Heart right ventricle (tissue), 16 donors: ENCODE data around the gene MLXIPL. TPM values are rescaled to one million over a fixed set of nuclear protein-coding genes. Genes with fewer than 3 reads are reported as not detected.

Source experiments
- ATAC-seq, 8 donors: fragments of 200-7000 bp; cut with Tn5 transposase; one replicate each; pipeline ENCODE4 v1.9.1; 2020; ENCODE audit warnings: mild to moderate bottlenecking in 8 of 8, moderate library complexity in 8 of 8, moderate number of reproducible peaks in 1 of 8
- DNase-seq, 2 donors: peaks; one replicate each; pipeline ENCODE4 v3.0.0-alpha.2; 2020
- H3K27ac ChIP-seq, 10 donors: fragments of 200-600 bp; sonication (generic) in 2 of 10; one replicate each; pipeline versions ENCODE4 v1.5.0 to v1.8.0; 2020 to 2022; ENCODE audit warnings: mild to moderate bottlenecking in 3 of 10
- H3K27me3 ChIP-seq, 7 donors: fragments of 200-600 bp; one replicate each; pipeline ENCODE4 v1.8.0; 2021 to 2022; ENCODE audit warnings: mild to moderate bottlenecking in 2 of 7
- H3K36me3 ChIP-seq, 9 donors: fragments of 200-600 bp; sonication (generic) in 1 of 9; one replicate each; pipeline versions ENCODE4 v1.5.0 to v1.8.0; 2020 to 2022; ENCODE audit warnings: mild to moderate bottlenecking in 2 of 9
- H3K4me1 ChIP-seq, 9 donors: fragments of 200-600 bp; sonication (generic) in 1 of 9; one replicate each; pipeline versions ENCODE4 v1.5.0 to v1.8.0; 2020 to 2022; ENCODE audit warnings: mild to moderate bottlenecking in 4 of 9
- H3K4me3 ChIP-seq, 10 donors: fragments of 200-600 bp; sonication (generic) in 2 of 10; one replicate each; pipeline versions ENCODE4 v1.5.0 to v1.8.0; 2020 to 2022; ENCODE audit warnings: mild to moderate bottlenecking in 7 of 10, moderate library complexity in 2 of 10
- H3K9me3 ChIP-seq, 11 donors: fragments of 200-600 bp in 10 of 11; sonication (generic) in 2 of 11; one replicate each; pipeline versions ENCODE4 v1.5.0 to v1.8.0; 2013 to 2022; ENCODE audit warnings: mild to moderate bottlenecking in 2 of 11, control low read depth in 1 of 11, moderate library complexity in 1 of 11
- WGBS, 2 donors: extraction: QIAGEN DNeasy Blood & Tissue Kit; methylation state at CpG; one replicate each; pipeline ENCODE4 v1.1.7; 2013; ENCODE audit warnings: inconsistent platforms in 1 of 2; 5-methylcytosine and 5-hydroxymethylcytosine counted together
- intact Hi-C, 10 donors: fragments of 100-400 bp; cut with DNase I; formaldehyde crosslinking; loops; one replicate each; pipeline versions ENCODE4 v1.11.1 to v1.14.2; 2022
- polyA plus RNA-seq, 2 donors: library from polyadenylated mRNA; stranded (reverse); fragments of 200-250 nt; gene quantifications; one replicate each; pipeline ENCODE4 v1.2.3, GENCODE V29; 2013
- total RNA-seq, 10 donors: library from RNA; stranded (reverse); fragmentation: NEBNext Ultra II Directional in 3 of 10; extraction: Animal tissue kit (Norgen Biotek cat#: 25700) in 3 of 10; gene quantifications; one replicate each; pipeline versions ENCODE4 v1.2.1 to v1.2.4, GENCODE V29; 2021 to 2023
- TF ChIP-seq, protein P1 (sequence below), 9 donors: fragments of 200-600 bp; sonication (generic) in 2 of 9; IDR thresholded peaks; one replicate each; pipeline versions ENCODE4 v1.5.0 to v1.8.0; 2021 to 2022; ENCODE audit warnings: antibody characterized with exemption in 9 of 9, mild to moderate bottlenecking in 5 of 9, moderate library complexity in 1 of 9
- donor health status: Arrhythmogenic right ventricular cardiomyopathy.
- donor health status: ischemic (EF 13 %, LVEDD 7.1; RV severe dilation, severe dysfunction).
- donor health status: healthy with polysubstance abuse.
- donor health status: DM: no; HTN: yes; CAD: no.
- donor health status: DM: no; HTN: no; CAD: no.
- donor health status: ischemic (EF 25% LVEDD 6.9; RV normal size, moderate dysfunction).
- donor health status: ischemic (EF 25% LVEDD 5.7; RV mildly dilated, moderate dysfunction).
- donor health status: healthy.
- donor health status: DM: yes; HTN: yes; CAD: no.
- donor health status: Ischemic cardiomyopathy.
- donor health status: ischemic (EF 35%, LVEDD 5.7; RV mildly dilated, moderate dysfunction).
- donor health status: nonischemic (EF 11% LVEDD 7.7; RV severe dilation, severe dysfunction).
- donor health status: DM: yes; HTN: yes; CAD: no.
- donor health status: PGD.
- donor health status: ischemic (EF 29% LVEDD 5.4; RV normal size, mild dysfunction).
- donor health status: nonischemic (EF 23%, LVEDD 6.1; RV moderate dilation, normal function).

The MLXIPL gene
- total and polyA plus RNA-seq, 12 donors: 0.28 to 22.8 (median 2.4) TPM; not detected in 2

DNA sequence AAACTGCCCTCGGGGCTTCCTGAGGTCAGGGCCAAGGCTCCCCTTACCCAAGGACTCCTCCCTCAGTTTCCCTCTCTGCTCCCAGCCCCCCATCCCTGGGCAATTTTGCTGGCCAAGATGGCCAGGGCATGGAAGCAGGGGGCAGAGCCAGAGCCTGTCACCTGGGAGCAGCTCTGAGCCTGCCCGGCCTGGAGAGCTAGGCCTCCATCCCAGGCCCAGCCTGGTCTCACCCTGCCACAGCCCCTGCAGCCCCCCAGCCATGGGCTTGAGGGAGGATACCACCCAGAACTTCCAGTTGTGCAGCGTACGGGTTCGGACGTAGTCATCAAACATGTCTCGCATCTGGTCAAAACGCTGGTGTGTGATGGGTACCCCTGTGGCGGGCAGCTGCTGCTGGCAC is 29.0 kb downstream of the MLXIPL start:
- no peak overlapping the region for H3K4me3 ChIP-seq
- H3K27me3 ChIP-seq: peaks cover 0 to 38% (median 10%) of the 10 kb centered on the region in 7 donors
- no peak for DNase-seq
- WGBS, 2 donors: 85% methylated on average over 9 of the region's 9 CpGs
- H3K27ac ChIP-seq: no peak overlapping the region
- TF ChIP-seq, protein P1, sequence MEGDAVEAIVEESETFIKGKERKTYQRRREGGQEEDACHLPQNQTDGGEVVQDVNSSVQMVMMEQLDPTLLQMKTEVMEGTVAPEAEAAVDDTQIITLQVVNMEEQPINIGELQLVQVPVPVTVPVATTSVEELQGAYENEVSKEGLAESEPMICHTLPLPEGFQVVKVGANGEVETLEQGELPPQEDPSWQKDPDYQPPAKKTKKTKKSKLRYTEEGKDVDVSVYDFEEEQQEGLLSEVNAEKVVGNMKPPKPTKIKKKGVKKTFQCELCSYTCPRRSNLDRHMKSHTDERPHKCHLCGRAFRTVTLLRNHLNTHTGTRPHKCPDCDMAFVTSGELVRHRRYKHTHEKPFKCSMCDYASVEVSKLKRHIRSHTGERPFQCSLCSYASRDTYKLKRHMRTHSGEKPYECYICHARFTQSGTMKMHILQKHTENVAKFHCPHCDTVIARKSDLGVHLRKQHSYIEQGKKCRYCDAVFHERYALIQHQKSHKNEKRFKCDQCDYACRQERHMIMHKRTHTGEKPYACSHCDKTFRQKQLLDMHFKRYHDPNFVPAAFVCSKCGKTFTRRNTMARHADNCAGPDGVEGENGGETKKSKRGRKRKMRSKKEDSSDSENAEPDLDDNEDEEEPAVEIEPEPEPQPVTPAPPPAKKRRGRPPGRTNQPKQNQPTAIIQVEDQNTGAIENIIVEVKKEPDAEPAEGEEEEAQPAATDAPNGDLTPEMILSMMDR (IDR thresholded peaks at IDR 0.05): no peak
- no peaks in the 10 kb centered on the region for H3K9me3 ChIP-seq
- H3K4me1 ChIP-seq: no peaks in the 10 kb centered on the region
- no peaks in the 10 kb centered on the region for H3K36me3 ChIP-seq
- intact Hi-C loops: no loop called here
- no peak for ATAC-seq

DNA sequence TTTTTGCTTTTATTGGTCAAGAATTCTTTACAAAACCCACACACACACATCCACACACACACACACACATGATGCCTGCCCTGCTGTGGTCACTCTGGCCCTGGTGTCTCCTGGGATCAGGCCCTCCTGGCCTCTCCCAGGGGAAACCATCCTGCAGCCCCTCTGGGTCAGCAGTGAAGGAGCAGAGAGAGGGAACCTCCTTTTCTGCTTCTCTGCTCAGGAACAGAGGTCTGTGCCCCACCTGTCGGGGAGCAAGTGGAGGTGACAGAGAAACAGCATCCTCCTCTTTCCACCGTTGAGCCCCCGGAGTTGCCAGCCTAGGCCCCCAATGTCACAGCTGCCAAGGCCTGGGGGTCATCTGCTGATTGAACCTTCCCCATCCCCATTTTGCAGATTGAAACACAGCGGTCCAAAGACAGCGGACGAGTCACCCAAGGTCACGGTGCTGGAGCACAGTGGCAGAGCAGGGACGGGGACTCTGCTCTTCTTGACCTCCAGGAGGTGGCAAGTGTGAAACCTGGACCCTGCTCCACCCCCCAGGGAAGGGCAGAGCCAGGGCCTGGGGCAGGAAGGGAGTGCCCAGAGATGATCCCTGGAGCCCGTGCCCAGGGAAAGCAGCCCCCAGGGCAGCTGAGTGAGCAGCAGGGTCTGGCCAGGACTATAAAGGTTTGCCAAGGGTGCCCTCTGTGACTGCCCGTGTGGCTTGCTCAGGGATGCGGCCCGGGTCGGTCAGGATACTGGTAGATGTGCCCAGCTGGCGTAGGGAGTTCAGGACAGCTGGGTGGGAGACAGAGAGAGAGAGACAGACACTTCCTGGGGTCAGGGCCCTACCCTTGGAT is 30.9 kb downstream of the MLXIPL start:
- H3K9me3 ChIP-seq: no peaks in the 10 kb centered on the region
- no peak overlapping the region for H3K27ac ChIP-seq
- no peaks in the 10 kb centered on the region for H3K4me1 ChIP-seq
- TF ChIP-seq, protein P1 (IDR thresholded peaks at IDR 0.05): no peak
- intact Hi-C loops: loop anchor here in 1 of 10 donors (2.0 kb wide), 1 partner anchor 45 kb away; no protein-coding TSS in a partner anchor
- DNase-seq (no peak), ATAC-seq (peak in 3 of 8 donors; percentile 24 to 43 (median 26))
- H3K4me3 ChIP-seq: no peak overlapping the region
- H3K27me3 ChIP-seq: peaks cover 0 to 30% (median 10%) of the 10 kb centered on the region in 7 donors
- 73 to 76% methylated on average over 14 of the region's 14 CpGs for WGBS, 2 donors
- H3K36me3 ChIP-seq: no peaks in the 10 kb centered on the region

DNA sequence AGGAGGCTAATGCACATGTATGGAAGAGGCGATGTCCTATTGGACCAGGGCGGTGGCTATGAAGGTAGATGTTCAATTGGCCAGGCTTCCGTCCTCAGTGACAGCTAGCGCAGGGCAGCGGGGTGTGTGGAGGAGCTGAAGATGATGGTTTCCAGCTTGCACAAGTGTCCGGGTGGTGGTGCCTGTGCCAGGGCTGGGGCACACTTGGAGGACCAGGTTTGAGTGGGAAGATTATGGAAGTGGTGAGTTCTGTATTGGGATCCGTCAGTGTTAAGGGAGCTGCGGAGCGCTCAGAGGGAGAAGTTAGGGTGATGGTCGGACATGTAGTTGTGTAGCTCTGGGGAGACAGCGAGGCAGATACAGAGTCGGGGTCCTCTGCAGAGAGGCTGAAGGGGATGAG is 37.4 kb downstream of the MLXIPL start:
- intact Hi-C loops: no loop called here

DNA sequence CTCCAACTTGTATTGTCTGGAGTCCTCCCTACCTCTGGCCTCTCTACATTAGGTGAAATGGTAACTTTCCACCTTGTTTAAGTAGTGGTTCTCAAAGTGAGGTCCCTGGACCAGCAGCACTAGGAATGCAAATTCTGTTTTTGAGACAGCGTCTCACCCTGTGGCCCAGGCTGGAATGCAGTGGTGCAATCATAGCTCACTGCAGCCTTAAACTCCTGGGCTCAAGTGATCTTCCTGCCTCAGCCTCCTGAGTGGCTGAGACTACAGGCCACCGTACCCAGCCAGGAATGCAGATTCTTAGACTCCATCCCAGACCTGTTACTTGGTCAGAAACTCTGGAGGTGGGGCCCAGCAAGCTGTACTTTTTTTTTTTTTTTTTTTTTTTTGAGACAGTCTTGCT is 39.1 kb downstream of the MLXIPL start:
- Histone ChIP-seq H3K4me1 (peaks cover 0 to 38% (median 0%) of the 10 kb centered on the region in 9 donors), H3K27me3 (no peaks in the 10 kb centered on the region), H3K27ac (no peak overlapping the region), H3K4me3 (no peak overlapping the region), H3K9me3 (no peaks in the 10 kb centered on the region), H3K36me3 (no peaks in the 10 kb centered on the region)
- intact Hi-C loops: no loop called here
- DNase-seq (no peak), ATAC-seq (no peak)
- 71 to 79% methylated on average over 2 of the region's 2 CpGs for WGBS, 2 donors
- TF ChIP-seq, protein P1 (IDR thresholded peaks at IDR 0.05): no peak

More for the DNA sequence above, 37.4 kb downstream of the MLXIPL start:
- DNase-seq (no peak), ATAC-seq (no peak)
- 92 to 97% methylated on average over 12 of the region's 12 CpGs for WGBS, 2 donors
- Histone ChIP-seq H3K36me3 (no peaks in the 10 kb centered on the region), H3K4me3 (no peak overlapping the region), H3K9me3 (no peaks in the 10 kb centered on the region), H3K4me1 (peaks cover 0 to 28% (median 0%) of the 10 kb centered on the region in 9 donors), H3K27ac (peak overlapping the region in 1 of 10 donors; percentile 55), H3K27me3 (no peaks in the 10 kb centered on the region)
- TF ChIP-seq, protein P1 (IDR thresholded peaks at IDR 0.05): no peak
